ENCODE data around the gene LUC7L.

DNA sequence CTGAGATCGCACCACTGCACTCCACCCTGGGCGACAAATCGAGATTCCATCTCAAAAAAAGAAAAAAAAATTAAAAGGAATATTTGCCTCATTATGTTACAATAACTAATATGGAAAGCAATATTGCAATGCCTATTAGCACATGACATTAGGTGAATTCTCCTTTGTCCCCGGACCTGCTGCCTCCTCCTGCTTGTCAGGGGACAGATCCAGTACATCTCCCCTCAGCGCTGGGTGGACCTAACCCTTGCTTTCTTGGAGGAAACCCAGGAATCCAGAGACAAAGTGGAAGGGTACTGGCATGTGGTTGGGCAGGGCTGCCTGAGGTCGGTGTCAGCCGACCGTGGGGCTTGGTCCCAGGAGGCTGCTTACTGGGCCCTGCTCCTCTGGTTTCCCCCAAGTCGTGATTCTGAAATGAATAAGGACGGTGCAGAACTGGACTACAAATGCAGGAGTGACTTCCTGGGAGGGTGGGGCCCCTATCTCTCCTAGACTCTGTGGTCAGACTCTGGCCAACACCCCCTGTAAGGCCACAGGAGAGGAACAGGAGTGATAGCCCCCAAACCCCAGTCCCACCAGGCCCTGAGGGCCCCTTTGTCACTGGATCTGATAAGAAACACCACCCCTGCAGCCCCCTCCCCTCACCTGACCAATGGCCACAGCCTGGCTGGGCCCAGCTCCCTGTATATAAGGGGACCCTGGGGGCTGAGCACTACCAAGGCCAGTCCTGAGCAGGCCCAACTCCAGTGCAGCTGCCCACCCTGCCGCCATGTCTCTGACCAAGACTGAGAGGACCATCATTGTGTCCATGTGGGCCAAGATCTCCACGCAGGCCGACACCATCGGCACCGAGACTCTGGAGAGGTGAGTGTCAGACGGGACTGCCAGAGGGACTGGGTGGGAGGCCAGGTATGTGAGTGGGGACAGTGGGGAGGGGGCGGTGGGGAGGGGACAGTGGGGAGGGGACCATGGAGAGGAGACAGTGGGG lies 76.8 kb downstream of the LUC7L start, which contains the start of gene HBZ:
- TF ChIP-seq CTCF (IDR thresholded peaks at IDR 0.05) (no peak), POLR2A (IDR thresholded peaks at IDR 0.05) (no peak), EP300 (IDR thresholded peaks at IDR 0.05) (no peak)
